Endothelial cell of umbilical vein (primary cell): Measurements from ENCODE around the gene TBC1D5.

Source experiments
- EZH2 ChIP-seq: IDR thresholded peaks from 2 replicates; pipeline ENCODE4 v1.6.1; 2012; ENCODE audit warnings: borderline replicate concordance, low read depth, mild to moderate bottlenecking, moderate library complexity, low read length, inconsistent platforms; ENCODE audit not compliant: severe bottlenecking
- JUN ChIP-seq: IDR thresholded peaks from 2 replicates; pipeline ENCODE4 v1.6.1; 2011; ENCODE audit warnings: borderline replicate concordance, low read depth; ENCODE audit not compliant: insufficient read length, insufficient read depth
- MYC ChIP-seq: IDR thresholded peaks from one replicate; pipeline ENCODE4 v1.6.1; 2011; ENCODE audit warnings: mild to moderate bottlenecking, low read depth, low read length
- POLR2A ChIP-seq: IDR thresholded peaks from 2 replicates; pipeline ENCODE4 v1.6.1; 2012; ENCODE audit warnings: low read depth, mild to moderate bottlenecking, control low read depth, low read length
- POLR2AphosphoS5 ChIP-seq: IDR thresholded peaks from 2 replicates; pipeline ENCODE4 v1.6.1; 2012; ENCODE audit warnings: low read depth, mild to moderate bottlenecking, control low read depth, low read length, moderate library complexity; ENCODE audit not compliant: insufficient read depth
- TF ChIP-seq, protein P1 (sequence below), 2 donors: IDR thresholded peaks; 1 replicate in 1 of 2; 2 replicates in 1 of 2; pipeline ENCODE4 v1.5.1; 2011; ENCODE audit warnings: low read length in 2 of 2, mild to moderate bottlenecking in 2 of 2, moderate library complexity in 2 of 2, control low read depth in 1 of 2, inconsistent platforms in 1 of 2, low read depth in 1 of 2; ENCODE audit not compliant: insufficient read depth in 1 of 2; ENCODE audit errors: extremely low read depth in 1 of 2
- TF ChIP-seq, protein P2 (sequence below): IDR thresholded peaks from 2 replicates; pipeline ENCODE4 v1.6.1; 2011; ENCODE audit not compliant: insufficient read depth, insufficient read length

DNA sequence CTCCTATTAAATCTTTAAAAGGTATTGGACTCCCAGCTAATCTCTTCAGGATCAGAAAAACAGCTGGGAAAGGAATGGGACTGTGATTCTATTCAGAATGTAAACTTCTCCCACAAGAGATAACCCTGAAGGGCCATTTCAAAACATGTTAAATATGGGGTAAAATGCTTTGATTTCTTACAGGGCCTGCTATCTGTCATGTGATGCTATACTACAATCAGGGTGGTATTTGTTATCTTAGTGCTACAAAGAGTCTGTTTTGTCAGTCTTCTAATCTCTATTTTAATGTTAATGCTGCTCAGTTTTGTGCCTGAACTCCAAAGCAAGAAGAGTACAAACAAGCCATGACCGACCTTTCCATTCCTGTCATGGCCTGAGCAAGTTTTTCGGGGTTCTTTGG lies 186.9 kb downstream of the TBC1D5 start:
- TF ChIP-seq, protein P1, sequence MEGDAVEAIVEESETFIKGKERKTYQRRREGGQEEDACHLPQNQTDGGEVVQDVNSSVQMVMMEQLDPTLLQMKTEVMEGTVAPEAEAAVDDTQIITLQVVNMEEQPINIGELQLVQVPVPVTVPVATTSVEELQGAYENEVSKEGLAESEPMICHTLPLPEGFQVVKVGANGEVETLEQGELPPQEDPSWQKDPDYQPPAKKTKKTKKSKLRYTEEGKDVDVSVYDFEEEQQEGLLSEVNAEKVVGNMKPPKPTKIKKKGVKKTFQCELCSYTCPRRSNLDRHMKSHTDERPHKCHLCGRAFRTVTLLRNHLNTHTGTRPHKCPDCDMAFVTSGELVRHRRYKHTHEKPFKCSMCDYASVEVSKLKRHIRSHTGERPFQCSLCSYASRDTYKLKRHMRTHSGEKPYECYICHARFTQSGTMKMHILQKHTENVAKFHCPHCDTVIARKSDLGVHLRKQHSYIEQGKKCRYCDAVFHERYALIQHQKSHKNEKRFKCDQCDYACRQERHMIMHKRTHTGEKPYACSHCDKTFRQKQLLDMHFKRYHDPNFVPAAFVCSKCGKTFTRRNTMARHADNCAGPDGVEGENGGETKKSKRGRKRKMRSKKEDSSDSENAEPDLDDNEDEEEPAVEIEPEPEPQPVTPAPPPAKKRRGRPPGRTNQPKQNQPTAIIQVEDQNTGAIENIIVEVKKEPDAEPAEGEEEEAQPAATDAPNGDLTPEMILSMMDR (IDR thresholded peaks at IDR 0.05; ENCODE audit: extremely low read depth in 1 of 2, insufficient read depth in 1 of 2, low read depth in 1 of 2, low read length in 2 of 2), result no peak
- TF ChIP-seq POLR2A (no peak), EZH2 (no peak), MYC (no peak), POLR2AphosphoS5 (no peak), JUN (no peak)
- TF ChIP-seq, protein P2, sequence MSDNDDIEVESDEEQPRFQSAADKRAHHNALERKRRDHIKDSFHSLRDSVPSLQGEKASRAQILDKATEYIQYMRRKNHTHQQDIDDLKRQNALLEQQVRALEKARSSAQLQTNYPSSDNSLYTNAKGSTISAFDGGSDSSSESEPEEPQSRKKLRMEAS, result no peak
